ENCODE results near the gene KCTD7. TPM values are rescaled to one million over a fixed set of nuclear protein-coding genes. Genes with fewer than 3 reads are reported as not detected.
"Not testable (repeated sequence)": the region's sequence is repeated elsewhere in the genome, so short reads cannot be mapped to it uniquely, and the experiment has no call there.

KCTD7 gene
- total and polyA plus RNA-seq, 12 donors = 4.9 to 25.0 (median 15.4) TPM

DNA sequence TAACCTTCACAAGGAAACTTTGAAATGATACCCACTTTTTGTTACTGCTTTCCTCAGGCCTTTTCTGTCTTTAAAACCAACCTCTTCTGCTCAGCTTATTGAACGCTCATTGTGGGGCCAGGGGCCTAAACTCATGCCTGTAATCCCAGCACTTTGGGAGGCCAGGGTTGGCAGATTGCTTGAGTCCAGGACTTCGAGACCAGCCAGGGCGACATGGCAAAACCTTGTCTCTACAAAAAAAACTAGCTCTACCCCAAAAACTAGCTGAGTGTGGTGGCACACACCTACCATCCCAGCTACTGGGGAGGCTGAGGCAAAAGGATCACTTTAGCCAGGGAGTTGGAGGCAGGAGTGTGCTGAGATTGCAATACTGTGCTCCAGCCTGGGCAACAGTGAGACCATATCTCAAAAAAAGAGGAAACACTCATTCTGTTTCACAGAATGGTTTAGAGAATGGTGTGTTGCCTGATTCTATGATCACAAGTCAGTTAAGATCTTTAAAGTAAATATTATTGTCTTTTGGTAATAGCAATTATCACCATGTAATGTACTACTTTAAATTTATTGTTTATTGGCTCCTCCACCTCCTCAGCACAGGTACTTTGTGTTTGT is 51.1 kb downstream of the KCTD7 start:
- no peaks in the 10 kb centered on the region for H3K36me3 ChIP-seq (replicated peaks in 1 of 2)
- DNase-seq = peak in 1 of 7 donors; percentile 42
- H3K4me3 ChIP-seq = no peak overlapping the region
- H3K9me3 ChIP-seq (replicated peaks in 1 of 3) = no peaks in the 10 kb centered on the region
- no peak for TF ChIP-seq POLR2A (IDR thresholded peaks at IDR 0.05)
- TF ChIP-seq, protein P1, sequence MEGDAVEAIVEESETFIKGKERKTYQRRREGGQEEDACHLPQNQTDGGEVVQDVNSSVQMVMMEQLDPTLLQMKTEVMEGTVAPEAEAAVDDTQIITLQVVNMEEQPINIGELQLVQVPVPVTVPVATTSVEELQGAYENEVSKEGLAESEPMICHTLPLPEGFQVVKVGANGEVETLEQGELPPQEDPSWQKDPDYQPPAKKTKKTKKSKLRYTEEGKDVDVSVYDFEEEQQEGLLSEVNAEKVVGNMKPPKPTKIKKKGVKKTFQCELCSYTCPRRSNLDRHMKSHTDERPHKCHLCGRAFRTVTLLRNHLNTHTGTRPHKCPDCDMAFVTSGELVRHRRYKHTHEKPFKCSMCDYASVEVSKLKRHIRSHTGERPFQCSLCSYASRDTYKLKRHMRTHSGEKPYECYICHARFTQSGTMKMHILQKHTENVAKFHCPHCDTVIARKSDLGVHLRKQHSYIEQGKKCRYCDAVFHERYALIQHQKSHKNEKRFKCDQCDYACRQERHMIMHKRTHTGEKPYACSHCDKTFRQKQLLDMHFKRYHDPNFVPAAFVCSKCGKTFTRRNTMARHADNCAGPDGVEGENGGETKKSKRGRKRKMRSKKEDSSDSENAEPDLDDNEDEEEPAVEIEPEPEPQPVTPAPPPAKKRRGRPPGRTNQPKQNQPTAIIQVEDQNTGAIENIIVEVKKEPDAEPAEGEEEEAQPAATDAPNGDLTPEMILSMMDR (IDR thresholded peaks at IDR 0.05) = no peak
- 83 to 100% (median 95%) methylated on average over 2 to 3 of the region's 3 CpGs for WGBS, 4 donors
- H3K27ac ChIP-seq = no peak overlapping the region
- no peaks in the 10 kb centered on the region for H3K27me3 ChIP-seq
- H3K4me1 ChIP-seq (replicated peaks in 1 of 2) = peaks cover 0 to 19% of the 10 kb centered on the region in 2 donors
- intact Hi-C loops (cut with DNase I) = no loop called here

DNA sequence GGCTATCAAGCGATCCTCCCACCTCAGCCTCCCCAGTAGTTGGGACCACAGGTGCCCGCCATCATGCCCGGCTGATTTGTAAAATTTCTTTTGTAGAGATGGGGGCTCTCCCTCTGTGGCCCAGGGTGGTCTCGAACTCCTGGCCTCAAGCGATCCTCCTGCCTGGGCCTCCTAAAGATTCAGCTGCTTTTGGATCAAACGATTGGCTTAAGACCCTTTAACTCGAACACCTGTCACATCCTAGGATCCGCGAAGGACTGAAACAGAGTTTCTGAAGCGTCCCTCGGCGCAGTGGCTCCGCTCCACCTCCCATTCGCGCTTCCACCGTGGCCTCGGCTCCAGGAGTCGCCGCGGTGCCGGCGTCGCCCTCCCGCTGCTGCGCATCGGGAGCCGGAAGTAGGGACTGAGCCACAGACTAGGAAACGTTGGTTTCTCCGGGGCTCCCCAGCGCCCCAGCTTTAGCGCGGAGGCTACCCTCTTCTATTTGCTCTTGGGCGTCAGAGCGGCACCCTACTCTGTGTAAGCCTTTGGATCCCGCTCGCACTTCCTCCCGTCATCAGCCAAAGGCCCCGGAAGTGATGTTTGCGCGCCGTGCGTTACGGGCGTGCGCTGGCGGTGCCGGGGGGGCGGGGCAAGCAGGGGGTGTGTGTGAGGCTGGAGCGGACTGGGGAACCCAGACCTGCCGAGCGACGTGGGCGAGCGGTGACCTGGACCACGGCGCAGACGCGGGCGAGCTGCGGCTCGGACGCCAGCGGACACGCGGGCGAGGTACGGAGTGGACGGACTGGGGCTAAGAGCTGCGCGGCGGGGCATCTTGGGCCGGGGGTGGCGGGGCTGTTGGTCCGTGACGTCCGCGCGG is 53.0 kb downstream of the KCTD7 start:
- intact Hi-C loops (cut with DNase I) = no loop called here
- H3K4me3 ChIP-seq = peak overlapping the region; percentile 10 to 99 (median 58)
- H3K4me1 ChIP-seq (replicated peaks in 1 of 2) = peaks cover 0 to 19% of the 10 kb centered on the region in 2 donors
- 2 to 6% (median 3%) methylated on average over 30 to 78 of the region's 78 CpGs for WGBS, 4 donors
- H3K36me3 ChIP-seq (replicated peaks in 1 of 2) = no peaks in the 10 kb centered on the region
- peak overlapping the region; percentile 92 to 99 (median 93) for H3K27ac ChIP-seq
- no peaks in the 10 kb centered on the region for H3K27me3 ChIP-seq
- TF ChIP-seq POLR2A (IDR thresholded peaks at IDR 0.05) = peak; percentile 90 to 97
- TF ChIP-seq, protein P1 (IDR thresholded peaks at IDR 0.05) = no peak
- peak; percentile 96 to 99 (median 98) for DNase-seq
- no peaks in the 10 kb centered on the region for H3K9me3 ChIP-seq (replicated peaks in 1 of 3)

DNA sequence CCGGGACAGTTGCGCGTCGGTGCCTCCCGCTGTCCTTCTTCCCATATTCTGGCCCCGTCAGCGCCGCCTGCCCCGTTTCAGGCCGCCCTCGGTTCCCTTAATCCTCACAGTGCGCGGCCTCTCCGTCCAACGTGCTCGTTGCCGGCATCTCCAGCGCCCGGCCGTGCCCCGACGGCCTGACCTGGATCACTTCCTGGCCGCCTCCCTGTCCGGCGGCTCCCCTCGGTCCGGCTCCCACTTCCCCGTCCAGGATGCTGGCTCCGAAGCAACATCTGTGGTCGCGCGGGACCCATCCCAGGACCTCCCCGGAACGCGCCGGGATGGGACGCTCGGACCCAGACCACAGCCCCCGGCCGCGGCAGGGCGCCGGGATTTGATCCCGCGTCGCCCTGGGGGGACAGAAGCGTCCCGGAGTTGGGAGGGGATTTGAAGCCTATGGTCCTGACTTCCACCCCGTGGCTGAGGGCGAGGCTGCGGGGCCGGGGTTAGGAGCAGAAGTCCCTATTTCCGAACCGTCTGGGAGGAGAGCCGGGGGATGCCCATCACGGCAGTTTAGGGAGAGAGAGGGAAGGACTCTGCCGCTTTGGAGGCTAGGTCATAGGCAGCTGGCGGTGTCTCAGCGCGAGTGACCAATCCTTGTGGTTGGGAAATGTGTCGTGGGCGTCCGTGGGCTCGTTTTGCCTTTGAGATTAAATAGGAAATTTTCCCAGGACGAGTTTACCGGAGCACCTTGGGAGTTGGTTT is 53.8 kb downstream of the KCTD7 start:
- WGBS, 4 donors = 1 to 3% (median 2%) methylated on average over 23 to 66 of the region's 66 CpGs
- Histone ChIP-seq H3K4me1 (replicated peaks in 1 of 2) (peaks cover 0 to 19% of the 10 kb centered on the region in 2 donors), H3K27me3 (no peaks in the 10 kb centered on the region), H3K27ac (peak overlapping the region; percentile 92 to 99 (median 93)), H3K4me3 (peak overlapping the region in 3 of 4 donors; percentile 57 to 99 (median 59)), H3K9me3 (replicated peaks in 1 of 3) (no peaks in the 10 kb centered on the region), H3K36me3 (replicated peaks in 1 of 2) (no peaks in the 10 kb centered on the region)
- TF ChIP-seq POLR2A (IDR thresholded peaks at IDR 0.05) = no peak
- TF ChIP-seq, protein P1 (IDR thresholded peaks at IDR 0.05) = no peak
- peak in 6 of 7 donors; percentile 66 to 79 (median 74) for DNase-seq
- intact Hi-C loops (cut with DNase I) = no loop called here

DNA sequence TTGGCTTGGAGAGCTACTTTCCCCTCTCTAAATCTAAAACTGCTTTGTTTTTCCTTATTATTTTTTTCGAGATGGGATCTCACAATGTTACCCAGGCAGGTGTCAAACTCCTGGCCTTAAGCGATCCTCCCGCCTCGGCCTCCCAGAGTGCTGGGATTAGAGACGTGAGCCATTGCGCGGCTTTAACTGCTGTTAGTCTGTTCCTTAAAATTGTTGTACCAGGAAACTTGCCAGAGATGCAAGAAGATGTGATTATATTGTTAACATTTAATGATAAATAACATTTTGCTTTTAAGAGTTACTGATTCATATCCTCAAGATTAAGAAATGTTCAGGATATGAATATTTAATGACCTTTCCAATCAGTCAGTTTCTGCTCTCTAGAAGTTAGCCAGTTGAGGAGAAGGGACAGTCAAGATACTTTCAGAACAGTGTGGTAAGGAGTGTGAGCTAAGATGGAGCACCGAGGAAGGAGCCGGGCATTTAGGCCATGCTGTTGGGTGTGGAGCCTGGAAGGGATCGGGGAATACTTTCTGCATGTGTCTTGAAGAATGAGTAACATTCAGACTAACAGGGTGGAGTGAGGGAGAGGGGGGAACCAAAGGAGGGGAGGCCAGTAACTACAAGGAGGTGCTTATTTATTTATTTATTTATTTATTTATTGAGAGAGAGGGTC is 54.6 kb downstream of the KCTD7 start:
- H3K27me3 ChIP-seq; H3K9me3 ChIP-seq (replicated peaks in 1 of 3); H3K36me3 ChIP-seq (replicated peaks in 1 of 2); intact Hi-C loops (cut with DNase I): not testable (repeated sequence)
- 65 to 75% (median 69%) methylated on average over 10 of the region's 10 CpGs for WGBS, 4 donors
- peak in 1 of 7 donors; percentile 56 for DNase-seq
- H3K27ac ChIP-seq = peak overlapping the region; percentile 92 to 99 (median 93)
- peaks cover 0 to 19% of the 10 kb centered on the region in 2 donors for H3K4me1 ChIP-seq (replicated peaks in 1 of 2)
- H3K4me3 ChIP-seq = peak overlapping the region in 2 of 4 donors; percentile 59 to 99

Data from adrenal gland (tissue), 12 donors.